CD14-positive monocyte (primary cell): ENCODE data around the gene TBXA2R. TPM values are rescaled to one million over a fixed set of nuclear protein-coding genes. Genes with fewer than 3 reads are reported as not detected.

Experiments used
- DNase-seq, 3 donors: peaks; one replicate each; pipeline ENCODE4 v3.0.0-alpha.2; 2011 to 2022
- H2AFZ ChIP-seq: 2 replicates; pipeline ENCODE4 v1.6.0; 2012; ENCODE audit warnings: mild to moderate bottlenecking, low read depth, low read length, inconsistent platforms; ENCODE audit not compliant: insufficient read depth, poor library complexity, severe bottlenecking
- H3K27ac ChIP-seq, 2 donors: 1 replicate in 1 of 2; 2 replicates in 1 of 2; pipeline ENCODE4 v1.5.1; 2012 to 2013; ENCODE audit warnings: low read length in 2 of 2, control low read depth in 1 of 2, inconsistent platforms in 1 of 2, low read depth in 1 of 2, mild to moderate bottlenecking in 1 of 2
- H3K27me3 ChIP-seq, 2 donors: one replicate each; pipeline versions ENCODE4 v1.6.0 to v1.6.1; 2011 to 2013; ENCODE audit warnings: low read length in 2 of 2; ENCODE audit not compliant: control insufficient read depth in 2 of 2, insufficient read depth in 2 of 2
- H3K36me3 ChIP-seq, 2 donors: replicated peaks in 1 of 2; 1 replicate in 1 of 2; 2 replicates in 1 of 2; pipeline versions ENCODE4 v1.5.1 to v1.6.1; 2012 to 2013; ENCODE audit warnings: low read length in 2 of 2, control low read depth in 1 of 2, inconsistent platforms in 1 of 2, mild to moderate bottlenecking in 1 of 2; ENCODE audit not compliant: insufficient read depth in 2 of 2, control insufficient read depth in 1 of 2
- H3K4me1 ChIP-seq, 2 donors: 1 replicate in 1 of 2; 2 replicates in 1 of 2; pipeline versions ENCODE4 v1.5.1 to v1.6.1; 2012 to 2013; ENCODE audit warnings: low read length in 2 of 2, control low read depth in 1 of 2, inconsistent platforms in 1 of 2, mild to moderate bottlenecking in 1 of 2, moderate library complexity in 1 of 2; ENCODE audit not compliant: insufficient read depth in 2 of 2, control insufficient read depth in 1 of 2
- H3K4me2 ChIP-seq: replicated peaks from 2 replicates; pipeline ENCODE3; 2012; ENCODE audit warnings: low read length, moderate library complexity, mild to moderate bottlenecking; ENCODE audit not compliant: poor library complexity, severe bottlenecking; ENCODE audit errors: extremely low read depth
- H3K4me3 ChIP-seq, 3 experiments: fragments of 200-600 bp in 1 of 3; sonication (generic) in 1 of 3; replicated peaks in 1 of 3; 1 replicate in 2 of 3; 2 replicates in 1 of 3; pipeline ENCODE4 v1.5.1; 2011 to 2013; ENCODE audit warnings: low read length in 3 of 3, mild to moderate bottlenecking in 3 of 3, control low read depth in 2 of 3, low read depth in 2 of 3, inconsistent platforms in 1 of 3, moderate library complexity in 1 of 3
- H3K79me2 ChIP-seq: 2 replicates; pipeline ENCODE4 v1.6.0; 2012; ENCODE audit warnings: mild to moderate bottlenecking, control low read depth, inconsistent platforms, low read length, moderate library complexity; ENCODE audit not compliant: insufficient read depth
- H3K9ac ChIP-seq: 2 replicates; pipeline ENCODE4 v1.6.0; 2017; ENCODE audit warnings: low read length, mild to moderate bottlenecking; ENCODE audit not compliant: insufficient read depth, poor library complexity, severe bottlenecking
- H3K9me3 ChIP-seq, 2 donors: replicated peaks in 1 of 2; 1 replicate in 1 of 2; 2 replicates in 1 of 2; pipeline versions ENCODE4 v1.5.1 to v1.6.1; 2012 to 2013; ENCODE audit warnings: low read length in 2 of 2, control low read depth in 1 of 2; ENCODE audit not compliant: control insufficient read depth in 1 of 2, insufficient read depth in 1 of 2
- H4K20me1 ChIP-seq: 2 replicates; pipeline ENCODE4 v1.6.0; 2012; ENCODE audit warnings: mild to moderate bottlenecking, low read length, control low read depth, moderate library complexity; ENCODE audit not compliant: insufficient read depth
- H3K27ac Mint-ChIP-seq, 7 donors: one replicate each; pipeline ENCODE4 v1.8.0; 2020; ENCODE audit warnings: mild to moderate bottlenecking in 7 of 7, mixed read lengths in 7 of 7, moderate library complexity in 6 of 7, inconsistent platforms in 2 of 7
- H3K27me3 Mint-ChIP-seq, 3 donors: one replicate each; pipeline ENCODE4 v1.8.0; 2021 to 2022; ENCODE audit warnings: low read depth in 3 of 3, mild to moderate bottlenecking in 3 of 3, mixed read lengths in 3 of 3, moderate library complexity in 3 of 3, inconsistent platforms in 1 of 3
- H3K36me3 Mint-ChIP-seq, 2 donors: one replicate each; pipeline ENCODE4 v1.8.0; 2020; ENCODE audit warnings: mixed read lengths in 2 of 2, inconsistent platforms in 1 of 2, mild to moderate bottlenecking in 1 of 2
- H3K4me1 Mint-ChIP-seq: one replicate; pipeline ENCODE4 v1.8.0; 2020; ENCODE audit warnings: mild to moderate bottlenecking, mixed read lengths
- H3K4me3 Mint-ChIP-seq, 2 donors: one replicate each; pipeline ENCODE4 v1.8.0; 2020; ENCODE audit warnings: mild to moderate bottlenecking in 2 of 2, mixed read lengths in 2 of 2, moderate library complexity in 1 of 2
- H3K9me3 Mint-ChIP-seq, 7 donors: one replicate each; pipeline ENCODE4 v1.8.0; 2020 to 2022; ENCODE audit warnings: mixed read lengths in 7 of 7, mild to moderate bottlenecking in 6 of 7, moderate library complexity in 6 of 7, inconsistent platforms in 2 of 7
- WGBS: methylation state at CpG from one replicate; pipeline ENCODE4 v1.1.5; 2013; ENCODE audit warnings: missing lambda C conversion rate; ENCODE audit not compliant: insufficient coverage; 5-methylcytosine and 5-hydroxymethylcytosine counted together
- intact Hi-C, 2 donors: fragments of 100-400 bp; cut with micrococcal nuclease; formaldehyde crosslinking; loops; one replicate each; pipeline versions ENCODE4 v1.15.0 to v1.15.1; 2023
- polyA plus RNA-seq, 3 donors: library from polyadenylated mRNA; depleted of rRNA in 1 of 3; unstranded in 2 of 3; stranded (reverse) in 1 of 3; fragments of 300-500 nt in 2 of 3; fragments of >200 nt in 1 of 3; fragmentation: Illumina TruSeq in 2 of 3; gene quantifications; 1 replicate in 2 of 3; 2 replicates in 1 of 3; pipeline ENCODE4 v1.2.3, GENCODE V29; 2012 to 2021
- TF ChIP-seq, protein P1 (sequence below): fragments of 200-600 bp; IDR thresholded peaks from one replicate; pipeline ENCODE4 v1.8.0; 2022; ENCODE audit warnings: antibody characterized with exemption, mild to moderate bottlenecking

TBXA2R gene
- polyA plus RNA-seq, 3 donors = 0.05 TPM; not detected in 2

DNA sequence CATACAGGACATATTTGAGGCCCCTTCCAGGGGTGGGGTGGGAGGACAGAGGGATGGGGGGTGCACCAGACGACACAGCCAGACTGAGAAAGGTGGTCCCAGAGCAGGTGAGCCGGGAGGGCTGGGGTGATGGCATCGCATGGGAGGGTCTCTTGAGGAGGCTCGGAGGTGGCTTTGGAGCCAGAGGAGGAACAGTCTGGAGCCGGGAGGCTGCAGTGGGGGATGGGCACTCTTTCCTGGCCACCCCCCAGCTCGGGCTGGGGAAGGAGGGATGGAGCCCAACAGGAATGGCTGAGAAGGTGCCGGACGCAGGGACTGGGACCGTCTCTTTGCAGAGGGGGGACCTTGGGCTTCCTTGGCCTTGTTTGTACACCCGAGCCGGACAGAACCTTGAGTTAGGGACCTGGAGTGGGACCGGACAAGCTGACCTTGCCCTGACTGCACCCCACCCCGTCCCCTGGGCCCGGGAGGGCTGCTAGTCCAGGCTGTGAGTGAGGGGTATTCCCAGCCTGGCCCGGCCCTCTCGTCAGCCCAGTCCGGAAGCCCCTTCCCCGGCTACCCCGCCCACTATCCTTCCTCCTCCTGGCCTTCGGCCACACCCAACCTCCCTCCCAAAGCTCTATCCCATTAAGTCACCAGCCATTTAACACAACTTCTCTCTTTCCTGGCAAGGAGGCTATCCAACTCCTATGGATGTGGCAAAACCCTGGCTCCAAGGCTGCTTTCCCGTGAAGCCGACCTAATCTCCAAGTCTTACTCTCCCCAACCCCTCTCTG lies 816 bp upstream of the TBXA2R start:
- peaks cover 5 to 10% (median 8%) of the 10 kb centered on the region in 7 donors for H3K9me3 Mint-ChIP-seq
- Histone ChIP-seq H3K9ac (peak overlapping the region; percentile 48), H3K27me3 (peaks cover 11 to 38% of the 10 kb centered on the region in 2 donors), H3K4me2 (peak overlapping the region; percentile 65), H3K4me3 (peak overlapping the region in 1 of 3 experiments; percentile 60), H3K36me3 (peaks cover 15 to 17% of the 10 kb centered on the region in 2 donors), H4K20me1 (no peaks in the 10 kb centered on the region), H2AFZ (peak overlapping the region; percentile 74), H3K79me2 (no peaks in the 10 kb centered on the region), H3K4me1 (peaks cover 22 to 28% of the 10 kb centered on the region in 2 donors), H3K9me3 (peaks cover 0 to 5% of the 10 kb centered on the region in 2 donors), H3K27ac (no peak overlapping the region)
- TF ChIP-seq, protein P1, sequence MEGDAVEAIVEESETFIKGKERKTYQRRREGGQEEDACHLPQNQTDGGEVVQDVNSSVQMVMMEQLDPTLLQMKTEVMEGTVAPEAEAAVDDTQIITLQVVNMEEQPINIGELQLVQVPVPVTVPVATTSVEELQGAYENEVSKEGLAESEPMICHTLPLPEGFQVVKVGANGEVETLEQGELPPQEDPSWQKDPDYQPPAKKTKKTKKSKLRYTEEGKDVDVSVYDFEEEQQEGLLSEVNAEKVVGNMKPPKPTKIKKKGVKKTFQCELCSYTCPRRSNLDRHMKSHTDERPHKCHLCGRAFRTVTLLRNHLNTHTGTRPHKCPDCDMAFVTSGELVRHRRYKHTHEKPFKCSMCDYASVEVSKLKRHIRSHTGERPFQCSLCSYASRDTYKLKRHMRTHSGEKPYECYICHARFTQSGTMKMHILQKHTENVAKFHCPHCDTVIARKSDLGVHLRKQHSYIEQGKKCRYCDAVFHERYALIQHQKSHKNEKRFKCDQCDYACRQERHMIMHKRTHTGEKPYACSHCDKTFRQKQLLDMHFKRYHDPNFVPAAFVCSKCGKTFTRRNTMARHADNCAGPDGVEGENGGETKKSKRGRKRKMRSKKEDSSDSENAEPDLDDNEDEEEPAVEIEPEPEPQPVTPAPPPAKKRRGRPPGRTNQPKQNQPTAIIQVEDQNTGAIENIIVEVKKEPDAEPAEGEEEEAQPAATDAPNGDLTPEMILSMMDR = no peak
- WGBS = 10% methylated on average over 13 of the region's 22 CpGs
- peaks cover 4 to 23% (median 20%) of the 10 kb centered on the region in 3 donors for H3K27me3 Mint-ChIP-seq
- H3K27ac Mint-ChIP-seq = peak overlapping the region in 3 of 7 donors; percentile 56 to 63 (median 57)
- DNase-seq = no peak
- H3K4me3 Mint-ChIP-seq = peak overlapping the region; percentile 35 to 68
- intact Hi-C loops = no loop called here
- H3K4me1 Mint-ChIP-seq = peaks cover 18% of the 10 kb centered on the region
- peaks cover 16 to 18% of the 10 kb centered on the region in 2 donors for H3K36me3 Mint-ChIP-seq

DNA sequence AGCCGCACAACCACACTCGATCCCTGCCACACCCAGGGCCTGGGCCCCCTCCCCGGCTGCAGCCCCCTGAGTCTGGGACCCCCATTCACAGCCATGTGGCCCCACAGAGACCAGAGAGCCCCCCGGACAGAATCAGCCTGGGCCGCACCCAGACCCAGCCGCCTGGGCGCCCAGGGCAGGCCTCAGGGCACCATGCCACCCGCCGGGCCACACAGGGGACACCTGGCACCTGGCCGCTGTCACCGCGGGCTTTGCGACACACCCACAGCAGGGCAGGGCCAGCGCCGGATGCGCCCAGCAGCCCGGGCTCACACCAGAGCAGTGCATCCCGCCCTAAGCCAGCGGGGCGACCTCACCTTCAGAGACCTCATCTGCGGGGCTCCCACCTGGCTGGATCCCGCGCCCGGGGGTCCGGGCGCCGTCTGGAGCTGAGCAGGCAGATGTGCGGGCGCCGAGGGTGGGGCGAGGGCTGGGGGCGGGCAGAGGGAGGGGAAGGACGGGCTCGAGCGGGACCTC lies 443 bp downstream of the TBXA2R start:
- Histone ChIP-seq H3K4me2 (peak overlapping the region; percentile 65), H3K27me3 (peaks cover 11 to 38% of the 10 kb centered on the region in 2 donors), H3K36me3 (peaks cover 3 to 4% of the 10 kb centered on the region in 2 donors), H4K20me1 (no peaks in the 10 kb centered on the region), H3K4me3 (peak overlapping the region in 1 of 3 experiments; percentile 60), H3K79me2 (no peaks in the 10 kb centered on the region), H3K9me3 (peaks cover 0 to 5% of the 10 kb centered on the region in 2 donors), H3K4me1 (peaks cover 22 to 28% of the 10 kb centered on the region in 2 donors), H3K9ac (peak overlapping the region; percentile 48), H3K27ac (no peak overlapping the region), H2AFZ (peak overlapping the region; percentile 74)
- intact Hi-C loops = no loop called here
- peaks cover 8% of the 10 kb centered on the region in 2 donors for H3K36me3 Mint-ChIP-seq
- WGBS = 3% methylated on average over 21 of the region's 35 CpGs
- H3K27me3 Mint-ChIP-seq = peaks cover 4 to 23% (median 21%) of the 10 kb centered on the region in 3 donors
- H3K4me3 Mint-ChIP-seq = peak overlapping the region in 1 of 2 donors; percentile 67
- TF ChIP-seq, protein P1 = no peak
- no peak for DNase-seq
- peaks cover 18% of the 10 kb centered on the region for H3K4me1 Mint-ChIP-seq
- H3K27ac Mint-ChIP-seq = no peak overlapping the region
- H3K9me3 Mint-ChIP-seq = peaks cover 3 to 8% (median 5%) of the 10 kb centered on the region in 7 donors
